Muscle of leg (tissue), 11 donors: ENCODE measurements around the gene AGAP1. TPM values are rescaled to one million over a fixed set of nuclear protein-coding genes. Genes with fewer than 3 reads are reported as not detected.

Source experiments
- DNase-seq: peaks from one replicate; pipeline ENCODE4 v3.0.0; 2013
- H3K27ac ChIP-seq: one replicate; pipeline ENCODE4 v1.5.1; 2013; ENCODE audit warnings: mild to moderate bottlenecking, low read length, control low read depth
- H3K27me3 ChIP-seq: one replicate; pipeline ENCODE4 v1.6.1; 2013; ENCODE audit warnings: low read length; ENCODE audit not compliant: control insufficient read depth, insufficient read depth
- H3K36me3 ChIP-seq: one replicate; pipeline ENCODE4 v1.6.1; 2013; ENCODE audit warnings: low read length; ENCODE audit not compliant: control insufficient read depth, insufficient read depth
- H3K4me1 ChIP-seq: one replicate; pipeline ENCODE4 v1.6.1; 2013; ENCODE audit warnings: low read length; ENCODE audit not compliant: control insufficient read depth, insufficient read depth
- H3K4me3 ChIP-seq: one replicate; pipeline ENCODE4 v1.5.1; 2013; ENCODE audit warnings: low read length, control low read depth
- H3K9me3 ChIP-seq: replicated peaks from 2 replicates; pipeline ENCODE4 v1.6.1; 2013; ENCODE audit warnings: low read depth, low read length; ENCODE audit not compliant: control insufficient read depth
- WGBS: methylation state at CpG from one replicate; pipeline ENCODE4 v1.1.5; 2013; ENCODE audit warnings: missing lambda C conversion rate; ENCODE audit not compliant: insufficient coverage; 5-methylcytosine and 5-hydroxymethylcytosine counted together
- polyA plus RNA-seq, 8 donors: library from polyadenylated mRNA; unstranded; fragments of 120-200 nt; gene quantifications; one replicate each; pipeline versions ENCODE4 v1.2.1 to v1.2.3, GENCODE V29; 2013; ENCODE audit warnings: inconsistent platforms in 1 of 8, low replicate concordance in 1 of 8; ENCODE audit not compliant: insufficient read length in 8 of 8, insufficient read depth in 1 of 8
- total RNA-seq: library from RNA; stranded (reverse); fragments of 120-200 nt; gene quantifications from one replicate; pipeline ENCODE4 v1.2.4, GENCODE V29; 2013

AGAP1 gene
- total and polyA plus RNA-seq, 9 donors, result 19.1 to 32.0 (median 26.8) TPM

GRCh38 chr2:236103981-236104380, 610.1 kb downstream of the AGAP1 start:
- Histone ChIP-seq H3K4me1 (peaks cover 28% of the 10 kb centered on the region), H3K27ac (no peak overlapping the region), H3K36me3 (peaks cover 3% of the 10 kb centered on the region), H3K4me3 (no peak overlapping the region), H3K9me3 (no peaks in the 10 kb centered on the region), H3K27me3 (no peaks in the 10 kb centered on the region)
- DNase-seq, result no peak
- 83% methylated on average over 8 of the region's 9 CpGs for WGBS

- Histone ChIP-seq H3K4me1 (peaks cover 30% of the 10 kb centered on the region), H3K27ac (no peak overlapping the region), H3K9me3 (no peaks in the 10 kb centered on the region), H3K27me3 (no peaks in the 10 kb centered on the region), H3K36me3 (peaks cover 3% of the 10 kb centered on the region), H3K4me3 (no peak overlapping the region)
- 84% methylated on average over 13 of the region's 16 CpGs for WGBS
- no peak for DNase-seq
Measured at GRCh38 chr2:236105955-236106607, 612.2 kb downstream of the AGAP1 start.

- Histone ChIP-seq H3K27me3 (no peaks in the 10 kb centered on the region), H3K9me3 (no peaks in the 10 kb centered on the region), H3K4me1 (peaks cover 30% of the 10 kb centered on the region), H3K27ac (no peak overlapping the region), H3K36me3 (no peaks in the 10 kb centered on the region), H3K4me3 (no peak overlapping the region)
- DNase-seq, result no peak
- WGBS, result 63% methylated on average over 5 of the region's 10 CpGs
Measured at GRCh38 chr2:236106761-236107160, 612.9 kb downstream of the AGAP1 start.

GRCh38 chr2:236107536-236107935, 613.7 kb downstream of the AGAP1 start:
- 80% methylated on average over 6 of the region's 11 CpGs for WGBS
- Histone ChIP-seq H3K36me3 (no peaks in the 10 kb centered on the region), H3K27me3 (no peaks in the 10 kb centered on the region), H3K9me3 (no peaks in the 10 kb centered on the region), H3K4me3 (no peak overlapping the region), H3K27ac (no peak overlapping the region), H3K4me1 (peaks cover 30% of the 10 kb centered on the region)
- no peak for DNase-seq

GRCh38 chr2:236107942-236108625, 614.2 kb downstream of the AGAP1 start:
- H3K27ac ChIP-seq, result peak overlapping the region; percentile 47

GRCh38 chr2:236109061-236109460, 615.2 kb downstream of the AGAP1 start:
- Histone ChIP-seq H3K27ac (no peak overlapping the region), H3K9me3 (no peaks in the 10 kb centered on the region), H3K27me3 (no peaks in the 10 kb centered on the region), H3K4me1 (peaks cover 30% of the 10 kb centered on the region), H3K36me3 (no peaks in the 10 kb centered on the region), H3K4me3 (no peak overlapping the region)
- 93% methylated on average over 2 of the region's 5 CpGs for WGBS
- no peak for DNase-seq

More at GRCh38 chr2:236107942-236108625, 614.2 kb downstream of the AGAP1 start:
- WGBS, result 26% methylated on average over 14 of the region's 20 CpGs
- Histone ChIP-seq H3K27me3 (no peaks in the 10 kb centered on the region), H3K36me3 (no peaks in the 10 kb centered on the region), H3K9me3 (no peaks in the 10 kb centered on the region), H3K4me1 (peaks cover 30% of the 10 kb centered on the region), H3K4me3 (no peak overlapping the region)
- DNase-seq, result peak; percentile 40

GRCh38 chr2:236109473-236109872, 615.6 kb downstream of the AGAP1 start:
- Histone ChIP-seq H3K4me1 (peaks cover 30% of the 10 kb centered on the region), H3K9me3 (no peaks in the 10 kb centered on the region), H3K27me3 (no peaks in the 10 kb centered on the region), H3K4me3 (no peak overlapping the region), H3K36me3 (no peaks in the 10 kb centered on the region), H3K27ac (no peak overlapping the region)
- no peak for DNase-seq
- WGBS, result 95% methylated on average over 19 of the region's 21 CpGs

GRCh38 chr2:236112466-236112865, 618.6 kb downstream of the AGAP1 start:
- H3K27me3 ChIP-seq, result no peaks in the 10 kb centered on the region
- H3K4me1 ChIP-seq, result peaks cover 16% of the 10 kb centered on the region
- WGBS, result 73% methylated on average over 11 of the region's 14 CpGs
- no peak overlapping the region for H3K4me3 ChIP-seq
- no peaks in the 10 kb centered on the region for H3K36me3 ChIP-seq
- H3K27ac ChIP-seq, result no peak overlapping the region
- DNase-seq, result no peak
- no peaks in the 10 kb centered on the region for H3K9me3 ChIP-seq

- Histone ChIP-seq H3K27ac (no peak overlapping the region), H3K4me1 (peaks cover 6% of the 10 kb centered on the region), H3K27me3 (no peaks in the 10 kb centered on the region), H3K9me3 (no peaks in the 10 kb centered on the region), H3K36me3 (no peaks in the 10 kb centered on the region), H3K4me3 (no peak overlapping the region)
- no peak for DNase-seq
- WGBS, result 89% methylated on average over 7 of the region's 8 CpGs
Measured at GRCh38 chr2:236113425-236113824, 619.6 kb downstream of the AGAP1 start.

GRCh38 chr2:236113948-236114347, 620.1 kb downstream of the AGAP1 start:
- Histone ChIP-seq H3K27me3 (no peaks in the 10 kb centered on the region), H3K4me3 (no peak overlapping the region), H3K36me3 (no peaks in the 10 kb centered on the region), H3K4me1 (peaks cover 2% of the 10 kb centered on the region), H3K9me3 (no peaks in the 10 kb centered on the region), H3K27ac (no peak overlapping the region)
- no peak for DNase-seq
- 57% methylated on average over 4 of the region's 13 CpGs for WGBS
